Stimulated activated CD8-positive, alpha-beta memory T cell treated with anti-CD3 and anti-CD28 coated beads, Interleukin-4, amount 100 ng/mL, for 24 hours (primary cell): ENCODE measurements around the gene ARHGAP6.

Experiments used
- DNase-seq: peaks from one replicate; pipeline ENCODE4 v3.0.0-alpha.2; 2020; ENCODE audit warnings: low read depth

ARHGAP6 gene

GRCh38 chrX:11462136-11462535 is 203.6 kb downstream of the ARHGAP6 start:
- DNase-seq, result no peak

- DNase-seq, result no peak
Observed at GRCh38 chrX:11461201-11462001, 204.3 kb downstream of the ARHGAP6 start.

- no peak for DNase-seq
Observed at GRCh38 chrX:11460347-11460746, 205.4 kb downstream of the ARHGAP6 start.

- no peak for DNase-seq
Observed at GRCh38 chrX:11458170-11458569, 207.6 kb downstream of the ARHGAP6 start.

GRCh38 chrX:11451151-11451550 is 214.6 kb downstream of the ARHGAP6 start:
- DNase-seq, result no peak

GRCh38 chrX:11450354-11450753 is 215.4 kb downstream of the ARHGAP6 start:
- DNase-seq, result no peak

GRCh38 chrX:11449613-11450012 is 216.1 kb downstream of the ARHGAP6 start:
- no peak for DNase-seq

GRCh38 chrX:11447418-11447817 is 218.3 kb downstream of the ARHGAP6 start:
- DNase-seq, result no peak

- DNase-seq, result no peak
Observed at GRCh38 chrX:11446949-11447348, 218.8 kb downstream of the ARHGAP6 start.

GRCh38 chrX:11446336-11446735 is 219.4 kb downstream of the ARHGAP6 start:
- no peak for DNase-seq

- no peak for DNase-seq
Observed at GRCh38 chrX:11445540-11445939, 220.2 kb downstream of the ARHGAP6 start.

- DNase-seq, result no peak
Observed at GRCh38 chrX:11444052-11444451, 221.7 kb downstream of the ARHGAP6 start.

- DNase-seq, result no peak
Observed at GRCh38 chrX:11439846-11440245, 225.9 kb downstream of the ARHGAP6 start.

GRCh38 chrX:11438767-11439166 is 227.0 kb downstream of the ARHGAP6 start:
- DNase-seq, result no peak

- DNase-seq, result no peak
Observed at GRCh38 chrX:11438380-11438723, 227.4 kb downstream of the ARHGAP6 start.

- DNase-seq, result no peak
Observed at GRCh38 chrX:11437642-11438379, 227.9 kb downstream of the ARHGAP6 start.

GRCh38 chrX:11435568-11435967 is 230.2 kb downstream of the ARHGAP6 start:
- DNase-seq, result no peak

GRCh38 chrX:11434607-11435006 is 231.1 kb downstream of the ARHGAP6 start:
- no peak for DNase-seq

- no peak for DNase-seq
Observed at GRCh38 chrX:11431786-11432185, 233.9 kb downstream of the ARHGAP6 start.

- DNase-seq, result no peak
Observed at GRCh38 chrX:11430271-11430670, 235.4 kb downstream of the ARHGAP6 start.

GRCh38 chrX:11429538-11430085 is 236.1 kb downstream of the ARHGAP6 start:
- DNase-seq, result no peak

- no peak for DNase-seq
Observed at GRCh38 chrX:11427453-11428071, 238.2 kb downstream of the ARHGAP6 start.
